Stimulated activated CD8-positive, alpha-beta memory T cell treated with anti-CD3 and anti-CD28 coated beads, Interleukin-12 subunit alpha, Interleukin-12 subunit beta, amount 100 ng/mL, for 4 hours (primary cell): ENCODE data around the gene ATG10.

Experiments
- DNase-seq: peaks from one replicate; pipeline ENCODE4 v3.0.0-alpha.2; 2020; ENCODE audit warnings: low read depth

ATG10 gene

DNA sequence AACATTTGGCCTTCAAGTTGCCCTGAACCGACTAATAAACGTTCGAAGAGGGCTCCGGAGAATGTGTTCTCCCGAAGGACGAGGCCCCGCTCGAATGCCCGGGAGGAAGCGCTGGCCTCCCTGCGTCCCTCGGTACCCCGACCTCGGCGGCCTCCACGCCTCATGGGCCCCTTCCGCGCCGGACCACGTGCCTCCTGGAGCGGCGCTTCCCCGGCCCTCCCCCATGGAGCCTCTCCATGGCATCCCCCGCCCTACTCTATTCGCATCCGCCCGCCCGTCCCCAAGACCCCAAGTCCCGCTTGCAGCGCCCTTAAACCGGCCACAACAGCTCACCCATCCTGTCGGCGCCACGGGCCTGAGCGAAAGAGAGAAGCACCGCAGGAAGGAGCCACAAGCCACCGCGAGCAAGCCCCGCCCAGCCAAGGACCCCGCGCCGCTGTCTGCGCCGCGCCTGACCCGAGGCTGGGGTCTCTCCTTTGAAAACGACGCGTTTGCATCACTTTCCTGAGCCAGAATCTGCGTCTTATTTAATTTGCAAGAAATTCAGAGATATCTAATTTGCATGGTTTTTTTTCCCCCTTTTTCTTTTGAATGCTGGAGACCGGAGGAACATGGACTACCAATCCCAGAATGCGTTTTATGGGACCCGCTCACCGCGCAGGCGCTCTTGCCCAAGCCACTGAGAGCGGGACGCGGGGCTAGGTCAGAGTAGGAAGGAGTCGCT lies 306.3 kb downstream of the ATG10 start, which contains the start of gene RPS23:
Gene RPS23, minus strand, starts transcription at position 368 of the 724 bp plus-strand sequence. Its CDS starts 31 bp downstream, at position 337.
- peak; percentile 73 for DNase-seq

- no peak for DNase-seq
Observed at GRCh38 chr5:82278711-82279370, 307.0 kb downstream of the ATG10 start.

GRCh38 chr5:82283893-82284292 lies 312.1 kb downstream of the ATG10 start:
- DNase-seq, result no peak

GRCh38 chr5:82285206-82285605 lies 313.4 kb downstream of the ATG10 start:
- no peak for DNase-seq

- no peak for DNase-seq
Observed at GRCh38 chr5:82287625-82288024, 315.8 kb downstream of the ATG10 start.

- no peak for DNase-seq
Observed at GRCh38 chr5:82290005-82290404, 318.2 kb downstream of the ATG10 start.

- no peak for DNase-seq
Observed at GRCh38 chr5:82290908-82291307, 319.1 kb downstream of the ATG10 start.

DNA sequence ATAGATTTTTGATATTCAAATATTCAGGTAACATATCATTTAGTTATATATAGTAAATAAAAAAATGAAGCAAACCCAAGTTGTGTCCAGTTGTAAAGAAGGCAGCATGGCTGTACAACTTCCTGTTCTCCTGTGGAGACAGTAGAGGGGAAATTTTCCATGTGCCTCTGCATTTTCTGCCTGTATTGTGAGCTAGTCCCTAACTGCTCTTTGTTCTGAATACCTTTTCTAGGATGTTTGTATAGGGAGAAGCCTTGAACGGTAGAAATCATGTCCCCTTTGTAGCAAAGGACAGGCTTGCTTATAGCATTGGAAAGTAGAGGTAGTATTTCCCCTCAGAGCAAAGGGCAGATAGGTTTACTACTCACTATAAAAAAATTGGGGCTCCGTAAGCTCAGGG lies 319.6 kb downstream of the ATG10 start:
- DNase-seq, result no peak

DNA sequence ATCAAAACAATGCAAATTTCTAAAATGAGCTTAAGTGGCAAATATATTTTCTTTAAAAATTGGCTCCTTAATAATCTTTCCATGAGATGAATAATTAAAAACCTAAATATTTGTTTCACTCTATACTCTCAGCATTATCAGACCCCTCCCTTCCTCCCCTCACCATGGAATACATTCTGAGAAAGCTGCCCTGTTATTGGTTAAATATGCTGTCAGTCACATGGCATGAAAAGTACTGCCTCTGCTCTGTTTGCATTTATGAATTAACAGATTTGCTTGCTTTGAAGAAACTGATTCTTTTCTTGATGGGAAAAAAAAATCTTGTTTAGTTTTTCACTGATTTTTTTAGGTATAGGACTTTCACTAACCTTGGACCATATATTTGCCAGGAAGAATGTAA lies 323.3 kb downstream of the ATG10 start:
- DNase-seq, result no peak

DNA sequence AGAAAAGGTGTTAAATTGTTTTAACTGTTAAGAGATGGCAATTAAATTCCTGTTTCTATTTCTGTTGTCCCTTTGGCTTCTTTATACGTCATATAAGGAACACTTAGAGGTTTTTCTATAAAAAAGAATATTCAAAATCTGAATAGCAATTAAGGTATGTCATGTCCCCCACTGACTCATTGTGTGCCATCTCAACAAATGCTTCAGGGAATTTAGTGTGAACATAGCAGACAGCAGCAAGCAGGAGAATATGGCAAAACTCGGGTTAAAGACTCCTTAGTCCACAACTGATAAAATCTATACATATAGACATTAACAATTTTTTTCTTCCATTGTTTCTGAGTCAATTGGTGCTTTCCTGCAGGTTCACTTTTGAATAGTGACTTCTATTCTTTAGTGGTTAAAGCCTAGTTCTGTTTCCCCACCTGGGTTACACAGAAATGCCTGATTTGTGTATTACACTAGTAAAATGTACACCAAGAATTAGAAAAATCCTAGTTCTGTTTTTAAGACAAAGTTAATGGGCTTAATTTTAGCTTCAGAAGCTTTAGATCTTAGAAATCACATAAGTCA lies 324.2 kb downstream of the ATG10 start:
- DNase-seq, result no peak

GRCh38 chr5:82296929-82297328 lies 325.1 kb downstream of the ATG10 start:
- DNase-seq, result no peak

GRCh38 chr5:82297711-82298110 lies 325.9 kb downstream of the ATG10 start:
- DNase-seq, result no peak

DNA sequence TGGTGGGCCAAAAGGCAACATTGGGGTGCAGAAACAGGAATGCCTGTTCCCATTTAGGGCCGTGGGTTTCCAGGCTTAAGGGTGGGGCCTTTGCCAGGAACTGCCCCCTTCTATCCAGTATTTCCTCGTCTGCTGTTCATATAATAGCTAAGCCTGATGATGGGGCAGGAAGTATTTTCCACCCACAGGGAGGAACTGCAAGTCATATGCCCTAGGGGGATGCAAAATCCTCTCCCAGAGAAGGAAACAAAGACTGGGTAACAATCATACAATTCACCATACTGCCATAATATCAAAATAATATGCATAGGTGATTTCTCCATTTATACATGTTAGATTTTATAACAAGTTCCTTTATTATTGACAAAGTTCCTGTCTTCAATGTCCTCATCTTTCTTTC lies 326.8 kb downstream of the ATG10 start:
- no peak for DNase-seq

GRCh38 chr5:82301190-82301589 lies 329.4 kb downstream of the ATG10 start:
- no peak for DNase-seq
